NCI-H748 treated with DMSO at 0.1 percent for 48 hours (cell line): ENCODE data around the gene SEMA3G.

Experiments
- DNase-seq: peaks from one replicate; lab custom pipeline; 2025; lab: John Stamatoyannopoulos, UW

The SEMA3G gene

GRCh38 chr3:52394751-52395502 is 50.0 kb downstream of the SEMA3G start:
- DNase-seq, result no peak

GRCh38 chr3:52393959-52394670 is 50.8 kb downstream of the SEMA3G start:
- no peak for DNase-seq

- DNase-seq, result no peak
Measured at GRCh38 chr3:52393131-52393807, 51.6 kb downstream of the SEMA3G start.

GRCh38 chr3:52392216-52392930 is 52.5 kb downstream of the SEMA3G start:
- DNase-seq, result no peak

- DNase-seq, result no peak
Measured at GRCh38 chr3:52391096-52391495, 53.8 kb downstream of the SEMA3G start.

- DNase-seq, result no peak
Measured at GRCh38 chr3:52388933-52389332, 56.0 kb downstream of the SEMA3G start.

GRCh38 chr3:52388348-52388821 is 56.5 kb downstream of the SEMA3G start:
- DNase-seq, result no peak

- DNase-seq, result no peak
Measured at GRCh38 chr3:52387481-52387880, 57.4 kb downstream of the SEMA3G start.

GRCh38 chr3:52385157-52385556 is 59.7 kb downstream of the SEMA3G start:
- no peak for DNase-seq

GRCh38 chr3:52384019-52384761 is 60.7 kb downstream of the SEMA3G start:
- no peak for DNase-seq

- no peak for DNase-seq
Measured at GRCh38 chr3:52383446-52383845, 61.5 kb downstream of the SEMA3G start.
